Breast epithelium (tissue), 3 donors: ENCODE data around the gene NANOGP8.

ENCODE experiments used
- CTCF ChIP-seq, 3 donors: fragments of 450-650 bp; IDR thresholded peaks; one replicate each; pipeline ENCODE4 v1.5.1; 2016 to 2017; ENCODE audit warnings: antibody characterized with exemption in 3 of 3, mild to moderate bottlenecking in 3 of 3, moderate library complexity in 3 of 3
- POLR2A ChIP-seq: fragments of 450-650 bp; IDR thresholded peaks from one replicate; pipeline ENCODE4 v1.6.1; 2016; ENCODE audit warnings: antibody characterized with exemption, mild to moderate bottlenecking, moderate library complexity
- POLR2AphosphoS5 ChIP-seq, 3 donors: sonication (generic); formaldehyde crosslinking; IDR thresholded peaks; one replicate each; pipeline ENCODE4 v1.6.1; 2017; ENCODE audit warnings: antibody characterized with exemption in 3 of 3

- TF ChIP-seq CTCF (IDR thresholded peaks at IDR 0.05), result no peak
- TF ChIP-seq POLR2A, result no peak
- no peak for TF ChIP-seq POLR2AphosphoS5 (IDR thresholded peaks at IDR 0.05)
Observed at GRCh38 chr15:35087759-35088158, 2.7 kb upstream of the NANOGP8 start.
